Eye (tissue), 1 donor: ENCODE measurements around the gene BCO1.
A peak's percentile ranks its signal among the peaks of the same experiment; 100 is the strongest.

Experiments
- DNase-seq: peaks from one replicate; pipeline ENCODE4 v3.0.0-alpha.2; 2015

Gene BCO1

DNA sequence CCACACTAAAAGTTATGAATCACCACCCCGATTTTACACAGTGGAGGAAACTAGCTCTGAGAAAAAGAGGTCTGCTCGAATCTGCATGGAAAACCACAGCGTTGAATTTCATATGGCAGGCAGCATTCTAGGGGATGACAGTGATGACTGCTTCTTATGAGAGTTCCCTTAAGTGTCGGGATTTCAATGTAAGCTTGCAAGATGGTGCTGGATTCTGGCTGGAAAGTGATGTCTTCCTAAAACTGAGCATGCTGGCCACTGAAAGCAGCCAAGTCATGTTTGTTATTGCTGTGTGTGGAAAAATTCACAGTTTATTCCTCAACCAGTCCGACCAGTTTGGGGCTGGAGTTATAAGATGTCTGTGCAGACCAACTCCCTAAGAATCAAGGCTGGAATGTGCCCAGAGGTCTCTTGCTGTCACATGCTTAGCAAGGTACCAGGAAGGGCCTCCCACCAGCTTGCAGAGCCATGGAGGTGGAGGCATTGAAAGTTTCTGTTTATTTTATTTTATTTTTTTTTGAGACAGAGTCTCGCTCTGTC is 39.1 kb downstream of the BCO1 start:
- peak; percentile 15 for DNase-seq

DNA sequence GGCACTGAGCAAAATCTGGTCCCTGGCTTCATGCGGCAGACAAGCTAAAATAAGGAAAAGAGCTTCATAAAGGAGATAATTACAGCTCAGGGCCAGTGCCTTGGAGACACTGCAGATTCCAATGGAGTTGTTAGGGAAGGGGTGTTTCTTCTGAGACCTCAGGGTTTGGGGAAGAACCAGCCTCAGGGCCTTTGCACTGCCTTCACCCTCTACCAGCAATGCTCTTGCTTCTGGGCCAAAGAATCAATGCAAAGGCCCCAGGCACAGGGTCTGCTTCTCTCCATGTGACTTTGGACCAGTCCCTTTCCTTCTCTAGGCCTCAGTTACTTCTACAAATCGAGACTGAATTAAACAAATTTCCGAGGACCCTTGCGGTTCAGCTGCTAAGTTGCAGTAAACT is 40.0 kb downstream of the BCO1 start:
- DNase-seq = no peak

DNA sequence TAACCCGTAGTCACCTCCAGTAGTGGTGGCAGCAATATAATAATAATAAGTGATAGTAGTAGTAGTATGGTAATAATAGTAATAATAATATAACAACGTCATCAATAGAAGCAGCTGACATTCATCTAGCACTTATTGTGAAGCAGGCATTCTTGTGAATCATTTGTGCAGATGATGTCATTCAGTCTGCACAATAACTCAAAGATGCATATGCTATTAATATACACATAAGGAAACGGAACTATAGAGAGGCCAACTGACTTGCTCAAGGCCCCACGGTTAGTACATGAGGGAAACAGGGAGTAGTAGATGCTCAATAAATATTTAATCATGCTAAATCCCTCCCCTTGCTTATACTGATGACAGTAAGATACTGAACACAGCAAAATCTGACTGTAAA is 40.9 kb downstream of the BCO1 start:
- no peak for DNase-seq

DNA sequence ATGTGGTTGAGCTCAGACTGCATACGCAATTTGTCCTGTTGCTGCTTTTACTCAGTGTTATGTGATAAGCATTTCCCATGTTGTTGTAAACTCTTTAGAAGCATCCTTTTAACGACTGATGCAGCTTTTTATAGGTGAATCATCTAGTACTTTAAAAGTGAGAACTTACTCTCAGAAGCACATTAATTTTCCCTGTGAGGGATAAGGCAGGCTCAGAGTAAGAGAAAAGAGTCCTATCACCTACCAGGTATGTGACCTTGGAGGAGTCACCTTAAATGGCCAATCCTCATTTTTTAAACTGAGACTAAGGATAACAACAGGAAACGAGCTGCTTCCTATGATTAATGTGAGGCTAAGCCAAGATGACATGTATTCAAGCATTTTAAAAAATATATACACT is 41.9 kb downstream of the BCO1 start:
- DNase-seq = no peak

DNA sequence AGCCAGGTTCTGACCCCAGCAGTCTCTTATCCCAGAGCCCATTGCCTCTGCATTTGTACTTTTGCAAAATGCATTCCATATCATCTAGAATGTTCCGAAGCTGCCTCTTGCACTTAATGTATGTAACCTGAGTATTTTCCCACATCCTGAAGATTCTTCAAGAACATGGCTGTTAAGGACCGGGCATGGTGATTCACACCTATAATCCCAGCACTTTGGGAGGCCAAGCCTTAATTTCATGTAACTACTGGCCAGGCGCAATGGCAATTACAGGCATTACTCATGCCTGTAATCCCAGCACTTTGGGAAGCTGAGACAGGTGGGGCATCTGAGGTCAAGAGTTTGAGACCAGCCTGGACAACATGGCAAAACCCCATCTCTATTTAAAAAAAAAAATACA is 44.6 kb downstream of the BCO1 start:
- DNase-seq = no peak

DNA sequence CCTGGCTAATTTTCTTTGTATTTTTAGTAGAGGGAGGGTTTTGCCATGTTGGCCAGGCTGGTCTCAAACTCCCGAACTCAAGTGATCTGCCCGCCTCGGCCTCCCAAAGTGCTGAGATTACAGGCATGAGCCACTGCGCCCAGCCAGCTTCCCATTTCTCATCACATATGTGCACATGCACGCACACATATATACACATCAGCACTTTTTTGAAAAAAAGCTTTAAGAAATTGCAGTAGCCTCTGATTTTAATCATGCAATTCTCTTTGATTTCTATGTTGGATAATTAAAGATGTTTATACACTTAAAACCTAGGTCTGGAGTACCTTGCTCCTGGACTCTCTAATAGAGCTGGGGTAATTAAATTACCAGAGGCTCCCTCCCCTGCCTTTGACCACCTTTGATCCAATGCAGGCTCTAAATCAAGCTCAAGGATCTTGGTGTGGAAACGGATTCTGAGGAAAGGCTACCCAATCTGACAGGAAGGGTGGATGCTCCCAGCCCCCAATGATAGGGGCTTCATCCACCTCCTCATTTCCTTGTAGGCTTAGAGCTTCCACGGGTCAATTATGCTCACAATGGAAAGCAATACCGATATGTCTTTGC is 46.6 kb downstream of the BCO1 start:
- no peak for DNase-seq

DNA sequence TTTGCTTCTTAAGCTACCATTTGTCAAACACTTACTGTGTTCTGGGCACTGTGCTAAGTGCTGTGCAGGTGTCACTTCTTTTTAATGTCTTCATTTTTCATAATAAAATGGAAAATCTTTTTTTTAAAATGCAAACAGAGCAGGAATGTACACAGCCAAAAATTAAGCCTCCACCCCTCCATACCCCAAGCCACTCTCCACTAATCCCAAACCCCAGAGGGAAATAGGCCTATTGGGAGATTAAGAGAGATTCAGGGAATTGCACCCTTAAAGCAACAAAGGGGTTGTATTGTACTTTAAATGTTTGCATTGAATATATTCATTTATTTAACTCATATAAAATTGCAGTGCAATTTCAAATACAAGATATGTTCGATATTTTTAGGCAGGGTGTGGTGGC is 47.7 kb downstream of the BCO1 start:
- no peak for DNase-seq

DNA sequence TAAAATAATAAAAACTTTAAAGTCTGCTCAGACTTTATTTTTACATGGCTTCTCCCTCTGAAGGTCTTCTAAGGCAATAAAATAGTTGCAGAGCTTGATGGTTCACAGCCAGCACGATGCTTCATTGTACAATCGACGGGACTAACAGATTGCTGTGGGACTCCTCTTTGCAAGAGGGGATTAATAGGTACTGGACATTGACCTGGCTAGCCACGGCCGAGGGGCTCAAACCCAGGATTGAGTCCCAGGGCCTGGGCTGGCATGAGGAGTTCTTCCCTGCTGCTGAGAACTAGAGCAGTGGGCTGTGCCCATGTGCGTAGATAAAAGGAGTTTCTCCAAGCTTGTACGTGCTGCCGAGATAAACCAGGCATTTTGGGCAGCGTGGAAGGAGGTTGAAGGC is 52.6 kb downstream of the BCO1 start:
- DNase-seq = no peak

DNA sequence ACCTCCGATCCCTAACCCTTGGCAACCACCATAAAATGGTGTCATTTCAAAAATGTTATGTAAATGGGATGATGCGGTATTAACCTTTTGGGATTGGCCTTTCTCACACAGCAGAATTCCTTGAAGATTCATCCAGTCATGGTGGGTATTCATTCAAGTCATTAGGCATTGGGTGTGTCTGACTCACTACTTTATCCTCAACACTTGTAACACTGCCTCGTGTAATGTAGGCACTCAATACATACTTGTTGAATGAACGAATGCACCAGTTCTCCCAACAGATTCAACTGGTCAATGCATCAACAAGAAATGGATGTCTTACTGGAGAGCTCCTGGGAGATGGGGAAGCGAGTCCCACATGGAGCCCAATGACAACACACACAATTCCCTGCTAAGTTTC is 54.4 kb downstream of the BCO1 start:
- no peak for DNase-seq

DNA sequence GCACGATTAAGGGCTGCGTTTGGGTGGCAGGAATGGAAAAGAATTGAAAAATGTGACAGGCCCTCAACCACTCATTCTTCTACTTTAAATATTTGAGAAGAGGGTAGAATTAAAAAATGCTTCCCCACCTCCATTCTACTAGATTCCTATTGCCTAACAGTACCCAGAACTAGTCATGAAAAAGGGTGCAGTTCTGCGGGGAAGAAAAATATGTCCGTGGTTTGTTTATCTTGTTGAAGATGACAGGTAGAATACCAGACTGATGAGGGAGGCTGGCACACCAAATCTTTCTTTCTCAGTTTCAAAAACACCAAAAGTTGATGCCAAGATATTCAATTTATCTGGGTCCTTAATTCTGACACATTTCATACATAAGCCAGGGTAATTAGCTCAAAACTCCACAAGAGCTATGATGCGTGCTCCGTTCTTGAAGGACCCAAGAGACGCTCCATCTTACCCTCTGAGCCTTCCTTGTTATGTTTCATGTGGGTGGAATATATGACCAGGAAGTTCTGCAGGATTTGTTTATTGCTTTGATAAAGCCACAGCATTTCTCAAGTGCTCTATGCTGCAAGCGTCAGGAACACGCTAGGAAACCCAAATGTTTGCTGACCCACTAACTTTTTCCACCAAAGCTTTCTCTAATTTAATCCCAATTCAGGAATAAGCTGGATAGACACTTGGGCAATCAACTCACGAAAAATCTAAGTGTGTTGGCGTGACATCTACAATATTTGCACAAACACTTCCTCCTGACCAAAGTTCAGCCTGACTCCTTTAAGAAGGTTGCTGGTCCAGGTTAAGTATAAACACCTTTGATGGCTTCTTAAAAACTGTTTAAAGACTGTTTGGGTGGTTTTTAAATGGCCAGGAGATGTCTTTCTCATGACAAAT is 55.7 kb downstream of the BCO1 start:
- DNase-seq = no peak

DNA sequence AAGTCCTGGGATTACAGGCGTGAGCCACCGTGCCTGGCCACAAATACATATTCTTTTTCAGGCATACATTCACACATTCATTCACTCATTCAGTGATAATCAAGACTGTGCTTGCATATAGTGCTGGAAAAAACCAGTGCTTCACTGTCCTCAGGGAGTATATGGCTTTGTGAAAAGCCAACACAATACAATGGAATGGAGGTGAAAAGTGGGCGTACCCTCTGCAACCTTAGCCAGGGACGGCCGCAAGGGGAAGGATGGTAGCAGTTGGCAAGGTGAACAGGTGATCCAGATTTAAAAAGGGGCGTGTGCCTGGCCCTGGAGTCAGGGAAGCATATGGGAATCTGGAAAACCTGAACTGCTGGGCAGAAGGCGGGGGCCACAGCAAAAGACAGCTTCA is 58.1 kb downstream of the BCO1 start:
- no peak for DNase-seq

DNA sequence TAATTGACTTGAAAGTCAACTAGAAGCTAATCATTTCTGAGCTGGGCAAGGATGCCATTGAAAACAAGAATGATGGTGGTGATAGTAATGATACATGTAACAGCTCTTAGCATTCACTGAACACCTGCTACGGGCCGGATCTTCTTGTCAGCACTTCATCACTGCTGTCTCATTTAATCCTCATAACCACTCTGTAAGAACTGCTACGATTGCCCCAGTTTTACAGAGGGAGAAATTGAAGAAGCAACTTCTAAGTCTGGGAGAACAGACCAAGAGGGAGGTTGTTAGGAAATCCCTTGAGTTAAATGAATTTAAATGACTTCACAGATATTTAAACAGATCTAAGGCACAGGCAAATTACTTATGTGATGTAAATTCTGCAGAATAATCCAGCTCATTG is 69.3 kb downstream of the BCO1 start:
- no peak for DNase-seq

DNA sequence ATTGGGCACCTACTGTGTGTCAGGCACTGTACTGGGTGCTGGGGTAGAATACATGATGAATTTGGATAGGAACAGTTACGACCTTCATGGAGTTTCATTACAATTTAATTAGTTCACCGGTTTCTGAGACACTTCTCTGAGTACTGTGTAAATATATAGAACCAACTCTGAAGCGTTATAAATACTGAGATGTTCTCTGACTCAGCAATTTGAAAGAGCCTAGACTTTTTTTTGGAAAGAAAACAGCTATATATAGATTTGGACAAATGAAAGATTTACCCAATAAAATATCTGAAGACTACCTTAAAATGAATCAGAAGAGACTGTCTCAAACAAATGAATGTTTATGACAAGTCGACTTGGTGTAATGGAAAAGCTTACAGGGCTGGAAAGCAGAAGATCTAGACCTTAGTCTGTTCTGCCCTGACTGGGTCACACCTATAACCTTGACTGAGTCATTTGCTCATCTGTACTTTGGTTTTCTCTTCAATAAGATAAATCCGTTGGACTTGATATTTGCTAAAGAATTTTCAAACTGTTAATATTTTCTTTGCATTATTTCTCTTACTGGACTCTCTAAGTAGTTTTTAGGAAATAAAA is 71.7 kb downstream of the BCO1 start:
- DNase-seq = no peak

DNA sequence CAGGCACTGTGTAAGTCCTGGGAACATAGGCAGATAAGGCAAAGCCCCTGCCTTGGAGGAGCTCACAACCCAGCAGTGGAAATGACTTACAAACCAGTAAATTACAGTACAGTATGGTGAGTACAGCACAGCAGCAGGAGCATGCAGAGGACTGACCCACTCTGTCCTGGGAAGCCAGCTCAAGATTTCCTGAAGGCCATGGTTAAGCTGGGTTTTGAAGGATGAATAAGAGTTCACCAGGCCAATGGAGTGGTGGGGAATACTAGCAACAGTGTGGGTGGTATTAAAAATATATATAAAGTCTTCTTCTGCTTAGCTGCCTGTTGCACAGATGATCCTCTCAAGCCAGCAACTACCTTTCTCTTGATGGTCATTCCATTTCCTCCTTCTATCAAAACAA is 73.3 kb downstream of the BCO1 start:
- no peak for DNase-seq

DNA sequence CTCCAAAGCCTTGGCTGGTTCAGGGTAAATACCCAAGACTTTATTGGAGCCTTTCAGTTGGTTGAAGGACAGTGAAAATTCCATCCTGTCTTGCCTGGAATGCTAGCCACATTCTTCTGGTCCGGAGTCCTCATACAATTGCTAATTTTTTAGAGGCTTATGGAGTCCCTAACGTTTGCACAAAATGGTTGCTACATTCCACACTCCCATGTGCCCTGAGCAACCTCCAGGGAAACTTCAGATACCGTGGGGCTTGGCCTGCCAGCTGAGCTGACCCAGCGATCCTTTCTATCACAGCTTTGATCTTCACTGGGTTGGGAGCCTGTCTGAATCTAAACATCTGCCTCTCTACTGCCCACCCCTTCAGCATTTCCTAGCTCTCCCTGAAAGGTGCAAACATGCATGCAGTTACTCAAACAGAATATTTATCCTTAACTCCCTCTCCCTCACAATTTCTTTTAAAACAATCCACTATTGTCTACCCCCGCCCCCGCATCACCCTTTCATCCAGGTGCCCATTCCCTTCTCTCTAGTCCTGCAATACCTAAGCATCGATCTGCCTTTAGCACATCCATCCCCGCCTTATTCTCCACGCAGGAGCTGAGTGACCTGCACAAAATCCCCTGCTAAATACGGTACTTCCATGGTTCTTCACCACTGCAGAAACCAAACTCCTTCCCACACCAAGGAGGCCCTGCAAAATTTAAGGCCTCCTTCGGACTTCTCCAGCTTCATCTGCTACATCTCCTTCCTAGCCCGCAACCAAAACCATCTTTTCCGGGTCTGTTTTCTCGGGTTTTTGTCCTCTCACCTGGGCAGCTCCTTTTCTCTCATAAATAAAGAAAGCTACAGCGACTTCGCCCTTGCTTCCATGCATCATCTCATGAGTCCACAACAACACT is 75.5 kb downstream of the BCO1 start:
- peak; percentile 19 for DNase-seq

DNA sequence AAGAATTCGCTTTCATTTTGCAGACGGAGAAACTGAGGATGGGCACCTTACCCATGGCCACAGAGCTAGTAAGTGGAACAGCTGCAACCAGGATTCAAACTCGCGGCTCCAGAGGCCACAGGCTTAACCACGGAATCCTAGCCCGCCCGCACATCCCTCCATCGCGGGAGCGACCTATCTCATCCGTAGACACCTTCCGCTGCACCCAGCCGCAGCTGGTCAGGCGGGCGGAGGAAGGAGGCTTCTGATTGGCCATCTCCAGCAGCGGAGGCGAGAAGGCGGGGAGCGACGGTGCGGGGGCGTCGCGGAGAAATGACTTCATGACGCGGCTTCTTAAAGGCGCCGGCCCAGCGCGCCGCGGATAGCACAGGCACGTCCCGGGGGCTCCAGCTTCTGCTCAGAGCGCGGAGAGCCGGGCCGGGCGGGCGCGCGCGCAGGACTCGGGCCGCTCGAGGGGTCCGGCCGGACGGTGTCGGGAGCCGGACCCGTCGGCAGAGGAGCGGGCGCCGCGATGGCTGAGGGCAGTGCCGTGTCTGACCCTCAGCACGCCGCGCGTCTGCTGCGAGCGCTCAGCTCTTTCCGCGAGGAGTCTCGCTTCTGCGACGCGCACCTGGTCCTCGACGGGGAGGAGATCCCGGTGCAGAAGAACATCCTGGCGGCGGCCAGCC is 76.2 kb downstream of the BCO1 start, which contains the start of gene GAN:
Gene GAN, plus strand, starts transcription at position 360 of the 668 bp plus-strand sequence. Its CDS starts 152 bp downstream, at position 512.
- peak; percentile 98 for DNase-seq

DNA sequence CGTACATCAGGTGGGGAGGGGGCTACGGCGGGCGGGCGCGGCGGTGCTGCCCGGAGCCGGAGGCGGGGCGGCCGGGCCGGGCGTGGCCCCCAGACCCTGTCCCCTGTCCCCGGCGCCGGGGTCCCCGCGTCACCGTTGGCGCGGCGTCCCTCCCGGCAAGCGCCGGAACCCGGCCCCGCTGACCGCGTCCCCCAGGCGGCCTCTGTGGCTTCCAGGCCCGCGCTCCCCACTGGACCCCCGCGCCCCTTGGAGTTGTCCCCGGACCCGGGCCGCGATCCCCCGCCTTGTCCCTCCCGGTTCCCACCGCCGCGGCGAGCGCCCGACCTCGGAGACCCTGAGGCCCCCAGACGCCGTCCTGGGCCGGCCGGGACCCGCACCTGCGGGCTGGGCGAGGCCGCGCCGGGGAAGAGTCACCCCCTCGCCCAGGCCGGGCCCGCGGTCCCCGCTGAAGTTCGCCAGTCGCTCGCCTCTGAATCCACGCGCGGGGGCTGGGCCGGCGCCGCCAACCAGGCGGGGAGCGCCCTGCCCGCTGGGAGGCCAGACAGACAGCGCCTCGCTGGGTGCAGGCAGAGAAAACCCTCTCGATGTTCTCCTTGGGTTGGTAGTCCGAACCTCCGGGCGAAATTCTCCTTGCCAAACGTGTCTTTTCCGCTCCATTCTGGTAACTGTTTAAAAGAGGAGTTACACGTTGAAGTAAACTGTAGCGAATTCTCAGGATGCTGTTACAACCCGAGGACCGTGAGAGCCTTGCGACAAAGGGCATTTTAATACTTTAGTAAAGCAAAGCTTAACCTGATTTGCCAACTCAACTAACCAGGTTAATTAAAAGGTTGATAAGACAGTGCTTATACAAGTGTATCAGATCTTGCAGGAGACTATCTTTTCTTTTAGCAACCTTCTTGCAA is 77.0 kb downstream of the BCO1 start:
- DNase-seq = peak; percentile 69

DNA sequence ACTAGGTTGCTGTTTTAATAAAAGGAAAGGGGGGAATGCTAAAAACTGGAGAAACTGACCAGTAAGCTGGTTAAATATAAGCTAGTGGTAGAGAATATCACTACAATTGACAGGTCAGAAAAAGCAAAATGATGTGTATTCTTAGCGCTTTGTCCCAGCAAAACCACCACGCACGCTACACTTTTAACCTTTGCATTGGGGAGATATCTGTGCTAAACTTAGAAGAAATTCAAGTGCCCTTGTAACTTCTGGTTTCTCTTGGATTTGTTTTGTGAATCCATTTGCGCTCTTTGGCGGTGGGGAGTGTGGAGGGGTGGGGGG is 77.6 kb downstream of the BCO1 start:
- DNase-seq = no peak

DNA sequence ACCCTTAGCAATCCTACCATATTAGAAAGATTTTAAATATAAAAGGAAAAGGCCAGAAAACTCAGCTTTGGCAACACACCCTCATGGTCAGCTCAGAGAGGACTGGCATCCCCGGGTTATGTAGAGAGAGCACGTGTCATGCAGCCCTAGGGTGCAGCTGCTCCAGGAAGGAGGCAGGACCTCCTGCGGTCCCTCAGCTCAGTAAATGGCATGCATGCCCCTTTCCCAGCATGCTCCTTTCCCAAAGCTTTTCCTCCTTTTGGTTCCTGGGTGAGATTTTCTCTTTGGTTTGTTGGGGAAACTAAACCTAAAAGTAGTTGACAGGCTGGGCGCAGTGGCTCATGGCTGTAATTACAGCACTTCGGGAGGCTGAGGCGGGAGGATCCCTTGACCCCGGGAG is 80.2 kb downstream of the BCO1 start:
- DNase-seq = no peak

DNA sequence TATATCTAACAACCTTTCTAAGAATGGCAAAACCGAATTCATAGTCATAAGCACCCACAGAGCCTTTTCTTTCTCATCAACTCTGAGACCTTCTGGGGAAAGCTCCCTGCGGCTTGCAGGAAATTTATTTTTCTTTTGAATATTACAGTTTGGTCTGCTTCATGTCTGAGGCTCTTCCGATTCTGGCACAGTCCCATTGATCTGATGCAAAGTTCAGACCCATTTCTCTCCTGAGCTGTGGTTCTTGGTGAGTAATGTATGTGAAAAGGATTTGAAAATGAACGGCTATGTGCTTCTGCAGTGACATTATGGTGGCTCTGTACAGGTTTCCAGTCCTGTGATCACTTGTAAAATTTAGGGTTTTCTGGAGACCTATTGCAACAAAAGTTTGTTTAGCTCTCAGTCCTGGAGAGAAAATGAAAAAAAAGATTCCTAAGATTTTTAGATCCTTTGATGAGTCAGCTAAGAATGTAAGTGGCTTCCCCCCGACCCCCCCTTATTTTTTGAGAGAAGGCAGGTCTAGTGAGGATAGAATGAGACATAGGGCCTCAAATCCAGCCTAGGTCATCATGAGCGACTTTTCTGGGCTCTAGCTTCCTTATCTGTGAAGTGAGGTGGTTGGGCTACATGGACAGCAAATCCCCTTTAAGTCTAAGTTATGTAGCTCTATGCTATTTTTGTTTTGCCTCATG is 80.9 kb downstream of the BCO1 start:
- no peak for DNase-seq

DNA sequence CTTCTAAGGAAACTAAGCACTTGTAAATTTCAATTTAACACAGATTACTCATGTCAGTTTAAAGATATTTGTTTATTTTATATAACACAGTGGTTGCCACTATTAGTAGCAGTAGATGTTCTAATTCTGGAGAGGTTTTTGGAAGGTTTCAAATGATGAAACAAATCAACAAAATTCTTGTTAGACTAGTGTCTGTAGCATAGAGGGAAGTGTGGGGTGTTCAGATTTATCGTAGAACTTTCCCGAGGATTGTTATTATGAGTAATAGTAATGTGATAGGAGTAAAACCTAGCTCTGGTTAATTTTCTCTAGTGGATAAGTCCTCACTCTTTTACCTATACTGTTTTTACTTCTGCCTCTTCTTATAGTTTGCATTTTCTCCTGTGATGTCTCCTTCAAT is 82.5 kb downstream of the BCO1 start:
- DNase-seq = no peak
